Left ventricle myocardium inferior (tissue), 1 donor: ENCODE data around the gene PRR11. TPM values are rescaled to one million over a fixed set of nuclear protein-coding genes. Genes with fewer than 3 reads are reported as not detected.

Experiments
- DNase-seq: peaks from one replicate; pipeline ENCODE4 v3.0.0-alpha.2; 2020
- H3K27ac ChIP-seq: fragments of 200-600 bp; replicated peaks from 2 replicates; pipeline ENCODE4 v1.8.0; 2021
- H3K27me3 ChIP-seq: fragments of 200-600 bp; 2 replicates; pipeline ENCODE4 v1.8.0; 2021; ENCODE audit warnings: low read depth
- H3K36me3 ChIP-seq: fragments of 200-600 bp; 2 replicates; pipeline ENCODE4 v1.8.0; 2021
- H3K4me1 ChIP-seq: fragments of 200-600 bp; 2 replicates; pipeline ENCODE4 v1.8.0; 2021
- H3K4me3 ChIP-seq: fragments of 200-600 bp; 2 replicates; pipeline ENCODE4 v1.8.0; 2021; ENCODE audit warnings: mild to moderate bottlenecking, moderate library complexity
- H3K9me3 ChIP-seq: fragments of 200-600 bp; replicated peaks from 2 replicates; pipeline ENCODE4 v1.8.0; 2021
- CTCF ChIP-seq: fragments of 200-600 bp; IDR thresholded peaks from 2 replicates; pipeline ENCODE4 v1.8.0; 2021; ENCODE audit warnings: antibody characterized with exemption, mild to moderate bottlenecking, borderline replicate concordance
- intact Hi-C: fragments of 100-400 bp; cut with micrococcal nuclease; formaldehyde crosslinking; loops from one replicate; pipeline ENCODE4 v1.11.0; 2022
- total RNA-seq: library from RNA; stranded (reverse); fragmentation: NEBNext Ultra II Directional; extraction: Animal tissue kit (Norgen Biotek cat#: 25700); gene quantifications from one replicate; pipeline ENCODE4 v1.2.1, GENCODE V29; 2021
- donor health status: DM: no; HTN: yes; CAD: no; lungs with severe emphysema.

Gene PRR11
- total RNA-seq, 1 donor from 2014 or later, result 1.5 TPM

DNA sequence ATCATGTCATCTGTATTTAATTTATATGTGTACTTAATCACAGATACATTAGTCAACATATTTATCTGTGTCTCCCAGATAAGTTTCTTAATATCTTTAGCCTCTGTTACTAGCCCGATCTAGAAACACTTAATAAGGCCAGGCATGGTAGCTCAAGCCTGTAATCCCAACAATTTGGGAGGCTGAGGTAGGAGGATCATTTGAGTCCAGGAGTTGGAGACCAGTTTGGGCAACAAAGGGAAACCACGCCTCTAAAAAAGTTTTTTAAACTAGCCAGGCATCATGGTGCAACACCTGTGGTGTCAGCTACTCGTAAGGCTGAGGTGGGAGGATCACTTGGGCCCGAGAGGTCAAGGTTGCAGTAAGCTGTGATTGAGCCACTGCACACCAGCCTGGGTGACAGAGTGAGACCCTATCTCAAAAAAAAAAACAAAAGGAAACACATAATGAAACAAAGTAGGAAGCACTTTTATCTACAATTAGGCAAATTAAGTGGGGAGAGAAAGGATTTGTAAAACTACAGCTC is 9.9 kb upstream of the PRR11 start:
- H3K9me3 ChIP-seq, result no peaks in the 10 kb centered on the region
- H3K36me3 ChIP-seq, result peaks cover 3% of the 10 kb centered on the region
- intact Hi-C loops, result no loop called here
- no peak for TF ChIP-seq CTCF
- H3K27me3 ChIP-seq, result no peaks in the 10 kb centered on the region
- H3K4me3 ChIP-seq, result no peak overlapping the region
- no peaks in the 10 kb centered on the region for H3K4me1 ChIP-seq
- DNase-seq, result no peak
- no peak overlapping the region for H3K27ac ChIP-seq

- H3K36me3 ChIP-seq, result peaks cover 3% of the 10 kb centered on the region
- no peak for DNase-seq
- H3K4me3 ChIP-seq, result no peak overlapping the region
- no peak overlapping the region for H3K27ac ChIP-seq
- intact Hi-C loops, result no loop called here
- H3K27me3 ChIP-seq, result no peaks in the 10 kb centered on the region
- no peak for TF ChIP-seq CTCF
- peaks cover 27% of the 10 kb centered on the region for H3K4me1 ChIP-seq
- no peaks in the 10 kb centered on the region for H3K9me3 ChIP-seq
Measured at GRCh38 chr17:59149051-59149450, 6.5 kb upstream of the PRR11 start.

DNA sequence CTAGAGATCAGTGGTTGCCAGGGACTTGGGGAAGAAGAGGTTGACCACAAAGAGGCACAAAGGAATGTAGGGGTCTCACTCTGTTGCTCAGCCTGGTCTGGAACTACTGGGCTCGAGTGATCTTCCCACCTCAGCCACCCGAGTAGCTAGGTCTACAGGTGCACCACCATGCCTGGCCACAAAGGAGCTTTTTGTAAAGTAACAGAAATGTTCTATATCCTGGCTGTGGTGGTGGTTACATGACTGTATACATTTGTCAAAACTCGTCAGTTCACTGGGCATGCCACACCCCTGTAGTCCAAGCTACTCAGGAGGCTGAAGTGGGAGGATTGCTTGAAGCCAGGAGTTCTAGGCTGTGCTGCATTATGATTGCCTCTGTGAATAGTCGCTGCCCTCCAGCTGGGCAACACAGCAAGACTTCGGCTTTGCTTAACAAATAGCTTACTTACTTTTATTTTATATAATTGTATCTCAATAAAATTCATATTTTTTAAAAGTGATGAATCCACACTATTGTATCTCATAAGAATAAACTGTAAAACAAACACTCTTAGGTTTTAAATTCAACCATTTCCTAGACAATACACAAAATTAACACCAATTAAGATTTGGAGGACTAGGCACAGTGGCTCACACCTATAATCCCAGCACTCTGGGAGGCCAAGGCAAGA is 5.6 kb upstream of the PRR11 start:
- no peak for TF ChIP-seq CTCF
- Histone ChIP-seq H3K27me3 (no peaks in the 10 kb centered on the region), H3K4me1 (peaks cover 34% of the 10 kb centered on the region), H3K4me3 (no peak overlapping the region), H3K27ac (no peak overlapping the region), H3K9me3 (no peaks in the 10 kb centered on the region), H3K36me3 (peaks cover 3% of the 10 kb centered on the region)
- DNase-seq, result no peak
- intact Hi-C loops, result no loop called here

DNA sequence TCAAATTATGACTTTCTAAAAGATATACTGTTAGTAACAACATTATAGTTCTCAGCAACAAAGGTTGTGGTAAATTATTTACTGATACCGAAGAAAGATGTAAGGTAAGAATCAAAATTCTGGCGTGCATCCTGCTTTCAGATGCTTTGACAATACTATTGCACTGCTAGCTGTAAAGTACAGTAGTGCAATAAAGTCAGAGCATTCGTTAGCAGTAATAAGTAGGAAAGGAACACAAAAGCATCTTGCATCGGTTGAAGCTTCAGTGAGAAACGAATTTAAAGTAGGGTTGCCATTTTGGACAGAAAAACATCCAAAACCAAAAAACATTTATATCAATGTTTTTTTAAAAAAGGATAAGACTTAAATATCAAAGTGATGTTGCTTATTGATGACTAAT is 4.5 kb upstream of the PRR11 start:
- DNase-seq, result no peak
- intact Hi-C loops, result no loop called here
- Histone ChIP-seq H3K4me3 (no peak overlapping the region), H3K9me3 (no peaks in the 10 kb centered on the region), H3K36me3 (peaks cover 3% of the 10 kb centered on the region), H3K27me3 (no peaks in the 10 kb centered on the region), H3K4me1 (peaks cover 37% of the 10 kb centered on the region), H3K27ac (no peak overlapping the region)
- no peak for TF ChIP-seq CTCF

- H3K9me3 ChIP-seq, result no peaks in the 10 kb centered on the region
- H3K36me3 ChIP-seq, result peaks cover 3% of the 10 kb centered on the region
- no peaks in the 10 kb centered on the region for H3K27me3 ChIP-seq
- intact Hi-C loops, result no loop called here
- no peak for DNase-seq
- peaks cover 42% of the 10 kb centered on the region for H3K4me1 ChIP-seq
- H3K4me3 ChIP-seq, result no peak overlapping the region
- H3K27ac ChIP-seq, result no peak overlapping the region
- TF ChIP-seq CTCF, result no peak
Measured at GRCh38 chr17:59151591-59151990, 4.0 kb upstream of the PRR11 start.
